Measurements from ENCODE around the gene MBD5.

Gene MBD5

DNA sequence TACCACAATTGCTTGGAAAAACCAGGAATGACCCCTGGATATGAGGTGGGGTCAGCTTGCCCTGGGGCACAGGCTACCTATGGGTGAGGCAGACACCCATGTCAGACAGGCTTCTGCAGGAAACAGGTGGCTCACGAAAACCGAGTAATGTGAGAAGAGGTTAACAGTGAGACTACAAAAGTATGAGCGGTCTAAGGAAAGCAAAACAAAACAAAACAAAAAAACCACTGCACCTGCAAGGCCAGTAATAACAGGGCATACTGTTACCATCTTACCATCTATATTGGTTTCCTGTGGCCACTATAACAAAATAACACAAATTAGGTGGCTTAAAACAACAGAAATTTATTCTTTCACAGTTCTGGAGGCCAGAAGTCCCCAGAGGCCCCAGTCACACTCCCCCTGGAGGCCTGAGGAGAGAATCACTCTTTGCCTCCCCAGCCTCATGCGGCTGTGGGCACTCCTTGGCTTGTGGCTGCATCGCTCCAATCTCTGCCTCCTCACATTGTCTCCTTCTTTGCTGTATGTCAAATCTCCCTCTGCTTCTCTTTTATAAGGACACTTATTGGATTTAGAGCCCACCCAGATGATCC lies 537.0 kb downstream of the MBD5 start:
- DNase-seq, result no peak

DNA sequence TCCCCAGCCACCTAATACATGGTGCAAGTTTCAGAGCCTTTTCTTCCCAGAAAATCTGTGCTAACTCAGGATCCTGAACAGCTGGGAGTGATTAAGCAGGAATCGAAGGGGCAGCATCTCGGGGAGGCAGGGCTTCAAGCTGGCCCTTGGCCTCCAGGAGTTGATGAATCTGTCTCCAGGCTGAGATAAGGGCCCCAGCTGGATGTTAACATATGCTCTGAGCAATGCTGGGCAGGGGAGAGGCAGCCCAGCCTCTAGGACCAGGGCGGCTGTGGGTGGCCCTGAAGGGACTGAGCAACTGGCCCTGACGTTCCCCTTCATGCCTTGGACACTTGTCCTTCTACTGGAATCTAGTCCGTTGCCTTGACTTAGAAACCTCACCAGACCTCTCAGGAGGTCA lies 539.6 kb downstream of the MBD5 start:
- DNase-seq, result no peak

- DNase-seq, result no peak
Observed at GRCh38 chr2:148561389-148561788, 540.5 kb downstream of the MBD5 start.

GRCh38 chr2:148565272-148565894 lies 544.5 kb downstream of the MBD5 start:
- DNase-seq, result no peak
